Keratinocyte (primary cell): ENCODE measurements around the gene PDE11A.

Experiments used
- CTCF ChIP-seq, 3 experiments: IDR thresholded peaks in 1 of 3; conservative IDR thresholded peaks in 1 of 3; optimal IDR thresholded peaks in 1 of 3; 2 replicates in 2 of 3; 3 replicates in 1 of 3; pipeline versions ENCODE3 to v1.5.1; 2011; ENCODE audit warnings: low read length in 3 of 3, mild to moderate bottlenecking in 3 of 3, moderate library complexity in 2 of 3, control low read depth in 1 of 3, inconsistent platforms in 1 of 3; ENCODE audit not compliant: insufficient read depth in 2 of 3; ENCODE audit errors: extremely low read depth in 1 of 3
- EZH2 ChIP-seq: IDR thresholded peaks from one replicate; pipeline ENCODE4 v1.6.1; 2012; ENCODE audit warnings: inconsistent platforms, mild to moderate bottlenecking, low read length, moderate library complexity

- TF ChIP-seq CTCF (optimal IDR thresholded peaks at IDR 0.05 in 1 of 3, IDR thresholded peaks at IDR 0.05 in 1 of 3, conservative IDR thresholded peaks at IDR 0.05 in 1 of 3; ENCODE audit: extremely low read depth in 1 of 3, insufficient read depth in 2 of 3, low read length in 3 of 3) = no peak
- TF ChIP-seq EZH2 = no peak
These were observed 497.2 kb downstream of the PDE11A start for GRCh38 chr2:177575358-177575757.
